GM19351 (cell line): ENCODE results near the gene KCNS1.

Experiments used
- ATAC-seq: cut with Tn5 transposase; IDR thresholded peaks from one replicate; pipeline ENCODE4 v1.9.1; 2021; ENCODE audit warnings: mild to moderate bottlenecking, moderate library complexity; ENCODE audit not compliant: unreplicated experiment

KCNS1 gene

GRCh38 chr20:45052698-45053429, 48.1 kb downstream of the KCNS1 start:
- ATAC-seq: no peak

- peak; percentile 62 for ATAC-seq
These were observed 49.5 kb downstream of the KCNS1 start for GRCh38 chr20:45051204-45052060.

- ATAC-seq: no peak
These were observed 50.9 kb downstream of the KCNS1 start for GRCh38 chr20:45049904-45050471.

- no peak for ATAC-seq
These were observed 51.5 kb downstream of the KCNS1 start for GRCh38 chr20:45049438-45049837.

- ATAC-seq: no peak
These were observed 53.3 kb downstream of the KCNS1 start for GRCh38 chr20:45047581-45048119.

- ATAC-seq: no peak
These were observed 56.3 kb downstream of the KCNS1 start for GRCh38 chr20:45044601-45045000.

- no peak for ATAC-seq
These were observed 56.8 kb downstream of the KCNS1 start for GRCh38 chr20:45044084-45044573.

GRCh38 chr20:45042978-45043377, 57.9 kb downstream of the KCNS1 start:
- no peak for ATAC-seq
